H4 (cell line): Measurements from ENCODE around the gene GABRR3. TPM values are rescaled to one million over a fixed set of nuclear protein-coding genes. Genes with fewer than 3 reads are reported as not detected.

ENCODE experiments used
- DNase-seq: peaks from one replicate; pipeline ENCODE4 v3.0.0-alpha.2; 2015; ENCODE audit warnings: low spot score
- total RNA-seq: library from RNA; depleted of rRNA; stranded (reverse); fragments of >200 nt; shearing (Covaris generic); gene quantifications from 2 replicates; pipeline ENCODE4 v1.2.3, GENCODE V29; 2014; rRNA removed

GABRR3 gene
- total RNA-seq, 1 experiment from 2014 or later: not detected

- no peak for DNase-seq
Observed at GRCh38 chr3:97957617-97958311, 77.4 kb downstream of the GABRR3 start.

- no peak for DNase-seq
Observed at GRCh38 chr3:97956051-97956450, 79.1 kb downstream of the GABRR3 start.

GRCh38 chr3:97954228-97954827 lies 80.8 kb downstream of the GABRR3 start:
- DNase-seq: no peak

- no peak for DNase-seq
Observed at GRCh38 chr3:97952872-97953271, 82.2 kb downstream of the GABRR3 start.

GRCh38 chr3:97952280-97952679 lies 82.8 kb downstream of the GABRR3 start:
- no peak for DNase-seq

GRCh38 chr3:97950360-97950759 lies 84.8 kb downstream of the GABRR3 start:
- no peak for DNase-seq

- DNase-seq: no peak
Observed at GRCh38 chr3:97949743-97950142, 85.4 kb downstream of the GABRR3 start.

GRCh38 chr3:97949110-97949485 lies 86.0 kb downstream of the GABRR3 start:
- DNase-seq: no peak

GRCh38 chr3:97948351-97949109 lies 86.6 kb downstream of the GABRR3 start:
- DNase-seq: no peak

GRCh38 chr3:97942801-97943546 lies 92.1 kb downstream of the GABRR3 start:
- no peak for DNase-seq

- no peak for DNase-seq
Observed at GRCh38 chr3:97940034-97940433, 95.1 kb downstream of the GABRR3 start.

- DNase-seq: no peak
Observed at GRCh38 chr3:97939401-97939800, 95.7 kb downstream of the GABRR3 start.

GRCh38 chr3:97938444-97938843 lies 96.7 kb downstream of the GABRR3 start:
- DNase-seq: no peak

- no peak for DNase-seq
Observed at GRCh38 chr3:97937205-97937604, 97.9 kb downstream of the GABRR3 start.

GRCh38 chr3:97935842-97936241 lies 99.3 kb downstream of the GABRR3 start:
- DNase-seq: no peak

Other genes starting within 250 kb of the GABRR3 start
- 8.2 and 9.2 TPM in 2 replicates for gene CRYBG3, start 213.3 kb downstream of the GABRR3 start, total RNA-seq
- gene RIOX2, start 62.9 kb downstream of the GABRR3 start, total RNA-seq: 25.3 and 32.6 TPM in 2 replicates
- not detected in 2 replicates for gene OR5AC2, start 51.9 kb upstream of the GABRR3 start, total RNA-seq
- gene OR5H1, start 95.4 kb upstream of the GABRR3 start, total RNA-seq: not detected in 2 replicates
- gene OR5H14, start 112.2 kb upstream of the GABRR3 start, total RNA-seq: not detected in 2 replicates
- not detected in 2 replicates for gene OR5H15, start 131.4 kb upstream of the GABRR3 start, total RNA-seq
- not detected in 2 replicates for gene OR5H6, start 228.9 kb upstream of the GABRR3 start, total RNA-seq
- not detected in 2 replicates for gene OR5H2, start 247.2 kb upstream of the GABRR3 start, total RNA-seq